Osteoblast (primary cell): ENCODE results near the gene SEC31A. TPM values are rescaled to one million over a fixed set of nuclear protein-coding genes. Genes with fewer than 3 reads are reported as not detected.
"Not testable (repeated sequence)": the region's sequence is repeated elsewhere in the genome, so short reads cannot be mapped to it uniquely, and the experiment has no call there.

Experiments
- DNase-seq: peaks from one replicate; pipeline ENCODE4 v3.0.0; 2011; ENCODE audit warnings: low spot score, mixed read lengths; ENCODE audit not compliant: insufficient read length; ENCODE audit errors: missing footprints
- H2AFZ ChIP-seq: 2 replicates; pipeline ENCODE4 v1.6.0; 2011; ENCODE audit warnings: mild to moderate bottlenecking, low read length
- H3K27ac ChIP-seq: 2 replicates; pipeline ENCODE4 v1.5.1; 2011; ENCODE audit warnings: mild to moderate bottlenecking, low read depth, low read length, moderate library complexity
- H3K27me3 ChIP-seq: 2 replicates; pipeline ENCODE4 v1.6.0; 2012; ENCODE audit warnings: mild to moderate bottlenecking, control low read depth, inconsistent platforms, low read length, moderate library complexity; ENCODE audit not compliant: insufficient read depth
- H3K36me3 ChIP-seq: 2 replicates; pipeline ENCODE4 v1.5.1; 2011; ENCODE audit warnings: mild to moderate bottlenecking, low read length, control low read depth, moderate library complexity; ENCODE audit not compliant: insufficient read depth
- H3K4me1 ChIP-seq: 2 replicates; pipeline ENCODE4 v1.5.1; 2011; ENCODE audit warnings: mild to moderate bottlenecking, low read length, control low read depth, moderate library complexity; ENCODE audit not compliant: insufficient read depth
- H3K4me2 ChIP-seq: 2 replicates; pipeline ENCODE4 v1.6.0; 2011; ENCODE audit warnings: mild to moderate bottlenecking, low read length; ENCODE audit not compliant: insufficient read depth
- H3K4me3 ChIP-seq: fragments of 200-600 bp; sonication (generic); 3 replicates; pipeline ENCODE4 v1.5.1; 2012; ENCODE audit warnings: mild to moderate bottlenecking, low read length, inconsistent platforms; ENCODE audit not compliant: insufficient read depth
- H3K79me2 ChIP-seq: 2 replicates; pipeline ENCODE4 v1.6.0; 2012; ENCODE audit warnings: mild to moderate bottlenecking, low read length, control low read depth, inconsistent platforms; ENCODE audit not compliant: insufficient read depth
- H3K9me3 ChIP-seq: 2 replicates; pipeline ENCODE4 v1.5.1; 2011; ENCODE audit warnings: low read depth, low read length, control low read depth
- H4K20me1 ChIP-seq: 2 replicates; pipeline ENCODE4 v1.6.0; 2012; ENCODE audit warnings: mild to moderate bottlenecking, low read length, control low read depth; ENCODE audit not compliant: insufficient read depth
- CTCF ChIP-seq: IDR thresholded peaks from 2 replicates; pipeline ENCODE4 v1.5.1; 2011; ENCODE audit warnings: mild to moderate bottlenecking, low read depth, low read length, moderate library complexity; ENCODE audit errors: extremely low read depth
- total RNA-seq: library from RNA; depleted of rRNA; stranded (reverse); fragments of >200 nt; gene quantifications from 2 replicates; pipeline ENCODE4 v1.2.3, GENCODE V29; 2012

Gene SEC31A
- total RNA-seq, 1 donor: 487 TPM

- peaks cover 96% of the 10 kb centered on the region for H3K36me3 ChIP-seq
- peaks cover 7% of the 10 kb centered on the region for H3K79me2 ChIP-seq
- TF ChIP-seq CTCF: no peak
- H3K27me3 ChIP-seq: no peaks in the 10 kb centered on the region
- no peak for DNase-seq
- H3K4me3 ChIP-seq: no peak overlapping the region
- peaks cover 13% of the 10 kb centered on the region for H4K20me1 ChIP-seq
- no peak overlapping the region for H3K4me2 ChIP-seq
- no peak overlapping the region for H3K27ac ChIP-seq
- no peak overlapping the region for H2AFZ ChIP-seq
- H3K4me1 ChIP-seq: peaks cover 14% of the 10 kb centered on the region
- H3K9me3 ChIP-seq: no peaks in the 10 kb centered on the region
These were observed 65.5 kb downstream of the SEC31A start for GRCh38 chr4:82825425-82825824.

- H3K79me2 ChIP-seq: peaks cover 7% of the 10 kb centered on the region
- H3K4me2 ChIP-seq: peak overlapping the region; percentile 38
- H4K20me1 ChIP-seq: peaks cover 13% of the 10 kb centered on the region
- no peak overlapping the region for H2AFZ ChIP-seq
- peaks cover 14% of the 10 kb centered on the region for H3K4me1 ChIP-seq
- H3K27ac ChIP-seq: peak overlapping the region; percentile 81
- TF ChIP-seq CTCF: no peak
- no peak overlapping the region for H3K4me3 ChIP-seq
- peak; percentile 80 for DNase-seq
- H3K27me3 ChIP-seq: no peaks in the 10 kb centered on the region
- no peaks in the 10 kb centered on the region for H3K9me3 ChIP-seq
- peaks cover 96% of the 10 kb centered on the region for H3K36me3 ChIP-seq
These were observed 67.9 kb downstream of the SEC31A start for GRCh38 chr4:82823062-82823461.

- peaks cover 86% of the 10 kb centered on the region for H3K36me3 ChIP-seq
- peaks cover 13% of the 10 kb centered on the region for H4K20me1 ChIP-seq
- peaks cover 14% of the 10 kb centered on the region for H3K4me1 ChIP-seq
- no peak overlapping the region for H2AFZ ChIP-seq
- peaks cover 7% of the 10 kb centered on the region for H3K79me2 ChIP-seq
- no peak overlapping the region for H3K4me2 ChIP-seq
- H3K9me3 ChIP-seq: no peaks in the 10 kb centered on the region
- DNase-seq: no peak
- H3K27ac ChIP-seq: peak overlapping the region; percentile 7
- H3K27me3 ChIP-seq: no peaks in the 10 kb centered on the region
- no peak for TF ChIP-seq CTCF
- no peak overlapping the region for H3K4me3 ChIP-seq
These were observed 70.3 kb downstream of the SEC31A start for GRCh38 chr4:82820689-82821088.

GRCh38 chr4:82818664-82819662 is 72.0 kb downstream of the SEC31A start:
- H4K20me1 ChIP-seq: peaks cover 13% of the 10 kb centered on the region
- no peaks in the 10 kb centered on the region for H3K27me3 ChIP-seq
- no peak overlapping the region for H3K27ac ChIP-seq
- H3K4me1 ChIP-seq: peaks cover 10% of the 10 kb centered on the region
- no peak overlapping the region for H3K4me3 ChIP-seq
- H3K4me2 ChIP-seq: no peak overlapping the region
- peaks cover 69% of the 10 kb centered on the region for H3K36me3 ChIP-seq
- H2AFZ ChIP-seq: no peak overlapping the region
- peaks cover 7% of the 10 kb centered on the region for H3K79me2 ChIP-seq
- H3K9me3 ChIP-seq: no peaks in the 10 kb centered on the region
- no peak for TF ChIP-seq CTCF
- no peak for DNase-seq

GRCh38 chr4:82816874-82817273 is 74.1 kb downstream of the SEC31A start:
- not testable (repeated sequence) for H2AFZ ChIP-seq, DNase-seq, H3K4me1 ChIP-seq, H3K27ac ChIP-seq, H3K79me2 ChIP-seq, H3K4me3 ChIP-seq, H3K27me3 ChIP-seq, H3K9me3 ChIP-seq, H3K4me2 ChIP-seq, H4K20me1 ChIP-seq
- H3K36me3 ChIP-seq: peaks cover 49% of the 10 kb centered on the region
